HG02798 (cell line): ENCODE results near the gene VGLL4.
"Not testable (repeated sequence)": the region's sequence is repeated elsewhere in the genome, so short reads cannot be mapped to it uniquely, and the experiment has no call there.

Experiments
- ATAC-seq: cut with Tn5 transposase; IDR thresholded peaks from one replicate; pipeline ENCODE4 v1.9.1; 2021; ENCODE audit warnings: mild to moderate bottlenecking; ENCODE audit not compliant: unreplicated experiment, poor library complexity

The VGLL4 gene

GRCh38 chr3:11511606-11512005, 132.1 kb downstream of the VGLL4 start:
- ATAC-seq: not testable (repeated sequence)

- ATAC-seq: no peak
Measured at GRCh38 chr3:11510356-11510755, 133.4 kb downstream of the VGLL4 start.

DNA sequence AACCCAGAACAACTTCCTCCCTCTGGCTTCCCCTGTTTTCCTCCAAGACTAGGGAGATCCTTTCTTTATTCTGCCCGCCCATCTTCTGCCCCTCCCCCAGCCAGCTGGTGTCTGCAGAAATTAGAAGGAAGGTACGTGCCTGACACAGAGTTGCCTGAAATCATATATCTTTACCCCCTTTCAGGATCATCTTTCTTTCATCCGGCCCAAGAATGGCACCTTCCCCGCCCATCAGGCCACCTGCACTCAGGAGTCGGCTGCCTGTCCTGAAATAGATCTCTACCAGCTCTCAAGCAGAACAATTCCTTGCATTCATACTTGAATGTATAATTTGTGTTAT, 133.7 kb downstream of the VGLL4 start:
- ATAC-seq: no peak

DNA sequence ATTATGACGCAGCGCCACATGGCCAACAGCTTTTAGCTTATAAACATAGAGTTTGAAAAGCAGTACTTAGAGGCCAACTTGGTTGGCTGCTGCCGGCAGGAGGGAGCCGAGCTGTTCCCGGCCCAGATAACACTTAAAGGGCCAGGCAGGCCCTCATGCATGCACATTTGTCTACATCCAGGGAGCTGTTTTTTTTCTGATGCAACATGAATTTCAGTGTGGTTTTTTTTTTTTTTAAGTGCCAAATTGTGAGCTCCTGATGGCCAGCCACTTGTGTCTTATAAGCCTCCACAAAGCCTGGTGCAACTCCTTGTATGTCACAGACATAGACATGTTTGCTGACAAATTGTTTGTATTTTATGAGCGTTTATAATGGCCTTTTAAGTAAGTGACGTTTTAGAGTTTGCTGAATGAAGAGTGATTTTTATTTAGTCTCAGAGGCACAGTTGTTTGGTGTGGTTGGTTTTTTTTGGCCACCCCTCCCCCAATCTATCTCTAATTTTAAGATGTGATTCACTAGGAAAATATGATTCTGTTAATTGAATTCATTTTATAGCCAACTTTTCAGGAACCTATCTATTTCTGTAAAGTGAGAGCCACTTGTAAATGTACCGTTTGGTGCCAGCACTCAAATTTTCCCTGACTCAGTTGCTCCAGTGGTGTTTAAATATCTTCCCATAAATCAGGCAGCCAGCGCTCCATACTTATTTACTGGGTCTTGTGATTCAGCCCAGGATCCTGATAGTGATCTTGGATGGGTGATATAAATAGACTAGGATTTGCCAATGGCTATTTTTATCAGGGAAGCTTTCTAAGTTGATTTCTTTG, 134.3 kb downstream of the VGLL4 start:
- ATAC-seq: no peak

DNA sequence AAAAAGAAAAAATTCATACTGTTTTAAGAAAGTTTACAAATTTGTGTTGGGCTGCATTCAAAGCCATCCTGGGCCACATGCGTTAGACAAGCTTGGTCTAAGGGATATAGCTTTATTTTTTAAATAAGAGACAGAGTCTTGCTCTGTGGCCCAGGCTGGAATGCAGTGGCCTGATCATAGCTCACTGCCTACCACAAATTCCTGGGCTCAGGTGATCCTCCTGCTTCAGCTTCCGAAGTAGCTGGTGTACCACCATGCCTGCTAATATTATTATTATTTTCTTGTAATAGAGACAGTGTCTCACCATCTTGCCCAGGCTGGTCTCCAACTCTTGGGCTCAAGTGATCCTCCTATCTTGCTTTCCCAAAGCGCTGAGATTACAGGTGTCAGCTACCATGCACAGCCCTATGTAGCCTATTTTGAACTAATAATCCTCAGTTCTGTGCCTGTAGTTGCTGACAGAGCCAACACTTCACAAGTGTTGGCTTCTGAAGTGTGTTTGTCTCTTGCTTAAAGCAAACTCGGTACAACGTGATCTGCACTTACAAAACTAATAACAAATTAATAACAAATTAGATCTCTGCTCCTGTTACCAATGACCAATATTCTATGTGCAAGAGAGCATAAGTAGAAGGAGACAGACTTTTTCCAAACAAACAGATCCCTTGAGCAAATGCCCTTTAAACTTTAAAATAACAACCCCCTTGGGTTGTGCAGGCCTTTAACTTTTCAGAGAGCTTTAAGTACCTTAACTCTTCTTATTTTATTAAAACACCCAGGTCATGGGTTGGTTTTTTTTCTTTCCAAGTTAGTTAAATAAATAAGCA, 135.2 kb downstream of the VGLL4 start:
- ATAC-seq: no peak

DNA sequence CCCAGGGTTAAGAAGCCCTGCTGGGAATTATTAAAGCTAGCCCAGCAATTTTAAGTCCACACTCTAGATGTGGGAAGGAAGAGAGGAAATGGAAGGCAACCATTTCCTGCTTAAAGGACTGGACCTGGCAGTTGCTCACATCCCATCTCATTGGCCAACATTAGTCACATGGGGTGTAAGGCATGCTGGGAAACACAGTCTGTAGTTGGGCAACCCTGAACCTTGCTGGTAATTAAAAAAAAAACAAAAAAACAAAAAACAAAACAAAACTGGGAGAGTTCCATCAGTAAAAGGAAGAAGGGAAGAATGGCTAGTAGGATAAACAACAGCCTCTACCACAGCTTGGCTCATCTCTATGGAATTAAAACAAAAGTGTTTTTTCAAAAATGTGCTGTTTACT, 136.0 kb downstream of the VGLL4 start:
- ATAC-seq: no peak
